Gastroesophageal sphincter (tissue), 3 donors: ENCODE measurements around the gene MADCAM1.

Source experiments
- CTCF ChIP-seq, 4 experiments: fragments of 200-600 bp in 2 of 4; fragments of 450-650 bp in 2 of 4; sonication (generic) in 1 of 4; IDR thresholded peaks; one replicate each; pipeline ENCODE4 v1.5.1; 2017 to 2019; ENCODE audit warnings: antibody characterized with exemption in 4 of 4, mild to moderate bottlenecking in 2 of 4, moderate library complexity in 2 of 4
- EP300 ChIP-seq: sonication (generic); formaldehyde crosslinking; IDR thresholded peaks from one replicate; pipeline ENCODE4 v1.6.1; 2017; ENCODE audit warnings: antibody characterized with exemption, mild to moderate bottlenecking
- POLR2A ChIP-seq, 2 donors: fragments of 450-650 bp; IDR thresholded peaks; one replicate each; pipeline ENCODE4 v1.6.1; 2017; ENCODE audit warnings: antibody characterized with exemption in 2 of 2, mild to moderate bottlenecking in 2 of 2, moderate library complexity in 1 of 2
- POLR2AphosphoS5 ChIP-seq: sonication (generic); formaldehyde crosslinking; IDR thresholded peaks from one replicate; pipeline ENCODE4 v1.6.1; 2017; ENCODE audit warnings: antibody characterized with exemption

GRCh38 chr19:493391-494170 is 2.7 kb upstream of the MADCAM1 start:
- TF ChIP-seq CTCF (IDR thresholded peaks at IDR 0.05) = no peak
- TF ChIP-seq EP300 = no peak
- TF ChIP-seq POLR2A (IDR thresholded peaks at IDR 0.05) = no peak
- no peak for TF ChIP-seq POLR2AphosphoS5
